ENCODE data around the gene GGACT.

DNA sequence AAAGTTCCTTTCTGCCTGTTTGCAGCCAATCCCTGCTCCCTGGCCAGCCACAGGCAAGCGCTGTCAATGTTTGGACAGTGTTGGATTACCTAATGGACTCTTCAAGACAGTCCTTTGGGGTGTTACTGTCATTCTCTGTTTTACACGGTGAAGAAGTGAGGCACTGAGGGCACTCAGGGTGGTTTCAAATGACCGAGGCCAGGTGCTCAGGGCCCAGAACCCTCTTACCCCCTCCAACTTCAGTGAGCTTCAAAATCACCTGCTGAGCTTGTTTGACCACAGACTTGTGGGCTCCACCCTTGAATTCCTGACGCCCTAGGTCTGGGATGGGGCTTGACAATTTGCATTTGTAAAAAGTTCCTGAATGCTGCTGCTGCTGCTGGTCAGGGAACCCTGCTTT is 97.9 kb downstream of the GGACT start:
- TF ChIP-seq, protein P1, sequence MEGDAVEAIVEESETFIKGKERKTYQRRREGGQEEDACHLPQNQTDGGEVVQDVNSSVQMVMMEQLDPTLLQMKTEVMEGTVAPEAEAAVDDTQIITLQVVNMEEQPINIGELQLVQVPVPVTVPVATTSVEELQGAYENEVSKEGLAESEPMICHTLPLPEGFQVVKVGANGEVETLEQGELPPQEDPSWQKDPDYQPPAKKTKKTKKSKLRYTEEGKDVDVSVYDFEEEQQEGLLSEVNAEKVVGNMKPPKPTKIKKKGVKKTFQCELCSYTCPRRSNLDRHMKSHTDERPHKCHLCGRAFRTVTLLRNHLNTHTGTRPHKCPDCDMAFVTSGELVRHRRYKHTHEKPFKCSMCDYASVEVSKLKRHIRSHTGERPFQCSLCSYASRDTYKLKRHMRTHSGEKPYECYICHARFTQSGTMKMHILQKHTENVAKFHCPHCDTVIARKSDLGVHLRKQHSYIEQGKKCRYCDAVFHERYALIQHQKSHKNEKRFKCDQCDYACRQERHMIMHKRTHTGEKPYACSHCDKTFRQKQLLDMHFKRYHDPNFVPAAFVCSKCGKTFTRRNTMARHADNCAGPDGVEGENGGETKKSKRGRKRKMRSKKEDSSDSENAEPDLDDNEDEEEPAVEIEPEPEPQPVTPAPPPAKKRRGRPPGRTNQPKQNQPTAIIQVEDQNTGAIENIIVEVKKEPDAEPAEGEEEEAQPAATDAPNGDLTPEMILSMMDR (IDR thresholded peaks at IDR 0.05; ENCODE audit: low read depth, low read length): no peak
- no peak for TF ChIP-seq EZH2phosphoT487 (IDR thresholded peaks at IDR 0.05; ENCODE audit: low read depth)

Measured in OCI-LY3 (cell line).